OCI-LY1 (cell line): ENCODE data around the gene TUBB3.

Experiments
- H2AFZ ChIP-seq: fragments of 200-600 bp; sonication (generic), shearing (Covaris generic); 2 replicates; pipeline ENCODE4 v1.6.0; 2014; ENCODE audit warnings: antibody characterized with exemption, mild to moderate bottlenecking, low read length
- H3F3A ChIP-seq: fragments of 200-600 bp; sonication (generic), shearing (Covaris generic); 2 replicates; pipeline ENCODE4 v1.6.0; 2014; ENCODE audit warnings: mild to moderate bottlenecking, antibody characterized with exemption, low read length, moderate library complexity; ENCODE audit not compliant: insufficient read depth
- H3K27ac ChIP-seq: fragments of 200-600 bp; sonication (generic); 2 replicates; pipeline ENCODE4 v1.5.1; 2014; ENCODE audit warnings: low read length, mixed run types, mild to moderate bottlenecking, low read depth; ENCODE audit not compliant: poor library complexity, severe bottlenecking
- H3K27me3 ChIP-seq: fragments of 200-600 bp; sonication (generic); 2 replicates; pipeline ENCODE4 v1.6.0; 2014; ENCODE audit warnings: antibody characterized with exemption, mild to moderate bottlenecking, low read length, moderate library complexity; ENCODE audit not compliant: insufficient read depth
- H3K36me3 ChIP-seq: fragments of 200-600 bp; sonication (generic); 2 replicates; pipeline ENCODE4 v1.6.1; 2014; ENCODE audit warnings: mild to moderate bottlenecking, antibody characterized with exemption, low read length, moderate library complexity, mixed read lengths; ENCODE audit not compliant: insufficient read depth
- H3K4me1 ChIP-seq: fragments of 200-600 bp; sonication (generic); 2 replicates; pipeline ENCODE4 v1.5.1; 2014; ENCODE audit warnings: mild to moderate bottlenecking, low read length, moderate library complexity; ENCODE audit not compliant: insufficient read depth, severe bottlenecking
- H3K4me2 ChIP-seq: fragments of 200-600 bp; sonication (generic), shearing (Covaris generic); 2 replicates; pipeline ENCODE4 v1.6.1; 2014; ENCODE audit warnings: low read length
- H3K4me3 ChIP-seq: fragments of 200-600 bp; sonication (generic); 2 replicates; pipeline ENCODE4 v1.5.1; 2014; ENCODE audit warnings: low read length, low read depth, mild to moderate bottlenecking, mixed read lengths; ENCODE audit not compliant: poor library complexity, severe bottlenecking
- H3K79me2 ChIP-seq: fragments of 200-600 bp; shearing (Covaris generic); 2 replicates; pipeline ENCODE4 v1.6.1; 2016; ENCODE audit warnings: mixed run types, low read length, mixed read lengths; ENCODE audit not compliant: insufficient read depth
- H3K9ac ChIP-seq: fragments of 200-600 bp; sonication (generic), shearing (Covaris generic); 2 replicates; pipeline ENCODE4 v1.6.1; 2014; ENCODE audit warnings: mild to moderate bottlenecking, low read length, mixed read lengths
- H3K9me2 ChIP-seq: fragments of 200-600 bp; sonication (generic), shearing (Covaris generic); 2 replicates; pipeline ENCODE4 v1.6.1; 2014; ENCODE audit warnings: low read depth, mild to moderate bottlenecking, low read length, mixed read lengths
- H3K9me3 ChIP-seq: fragments of 200-600 bp; shearing (Covaris generic); 2 replicates; pipeline ENCODE4 v1.6.1; 2014; ENCODE audit warnings: low read length, mixed read lengths
- H4K20me1 ChIP-seq: fragments of 200-600 bp; sonication (generic), shearing (Covaris generic); 2 replicates; pipeline ENCODE4 v1.6.0; 2016; ENCODE audit warnings: mild to moderate bottlenecking, low read length; ENCODE audit not compliant: insufficient read depth
- EZH2 ChIP-seq: fragments of 200-600 bp; sonication (generic), shearing (Covaris generic); IDR thresholded peaks from 2 replicates; pipeline ENCODE4 v1.8.0; 2017; ENCODE audit warnings: borderline replicate concordance, mixed run types, mild to moderate bottlenecking, antibody characterized with exemption, low read length, moderate library complexity, mixed read lengths
- TF ChIP-seq, protein P1 (sequence below): fragments of 200-600 bp; sonication (generic), shearing (Covaris generic); IDR thresholded peaks from 2 replicates; pipeline ENCODE4 v1.5.1; 2017; ENCODE audit warnings: mild to moderate bottlenecking, antibody characterized with exemption, low read length, moderate library complexity, mixed read lengths

The TUBB3 gene

GRCh38 chr16:89880477-89881367 is 42.4 kb upstream of the TUBB3 start:
- peaks cover 24% of the 10 kb centered on the region for H3K79me2 ChIP-seq
- no peak overlapping the region for H3K9ac ChIP-seq
- no peaks in the 10 kb centered on the region for H3K9me2 ChIP-seq
- no peaks in the 10 kb centered on the region for H4K20me1 ChIP-seq
- no peak overlapping the region for H2AFZ ChIP-seq
- TF ChIP-seq, protein P1, sequence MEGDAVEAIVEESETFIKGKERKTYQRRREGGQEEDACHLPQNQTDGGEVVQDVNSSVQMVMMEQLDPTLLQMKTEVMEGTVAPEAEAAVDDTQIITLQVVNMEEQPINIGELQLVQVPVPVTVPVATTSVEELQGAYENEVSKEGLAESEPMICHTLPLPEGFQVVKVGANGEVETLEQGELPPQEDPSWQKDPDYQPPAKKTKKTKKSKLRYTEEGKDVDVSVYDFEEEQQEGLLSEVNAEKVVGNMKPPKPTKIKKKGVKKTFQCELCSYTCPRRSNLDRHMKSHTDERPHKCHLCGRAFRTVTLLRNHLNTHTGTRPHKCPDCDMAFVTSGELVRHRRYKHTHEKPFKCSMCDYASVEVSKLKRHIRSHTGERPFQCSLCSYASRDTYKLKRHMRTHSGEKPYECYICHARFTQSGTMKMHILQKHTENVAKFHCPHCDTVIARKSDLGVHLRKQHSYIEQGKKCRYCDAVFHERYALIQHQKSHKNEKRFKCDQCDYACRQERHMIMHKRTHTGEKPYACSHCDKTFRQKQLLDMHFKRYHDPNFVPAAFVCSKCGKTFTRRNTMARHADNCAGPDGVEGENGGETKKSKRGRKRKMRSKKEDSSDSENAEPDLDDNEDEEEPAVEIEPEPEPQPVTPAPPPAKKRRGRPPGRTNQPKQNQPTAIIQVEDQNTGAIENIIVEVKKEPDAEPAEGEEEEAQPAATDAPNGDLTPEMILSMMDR = no peak
- TF ChIP-seq EZH2 = no peak
- no peaks in the 10 kb centered on the region for H3K4me1 ChIP-seq
- no peaks in the 10 kb centered on the region for H3F3A ChIP-seq
- H3K27me3 ChIP-seq = no peaks in the 10 kb centered on the region
- H3K4me2 ChIP-seq = no peak overlapping the region
- H3K36me3 ChIP-seq = peaks cover 92% of the 10 kb centered on the region
- H3K4me3 ChIP-seq = no peak overlapping the region
- peaks cover 3% of the 10 kb centered on the region; the same call in 1 of the 2 replicates for H3K9me3 ChIP-seq
- H3K27ac ChIP-seq = no peak overlapping the region

- H3K9ac ChIP-seq = no peak overlapping the region
Measured at GRCh38 chr16:89881368-89881730, 41.8 kb upstream of the TUBB3 start.

GRCh38 chr16:89883346-89884040 is 39.6 kb upstream of the TUBB3 start:
- no peak overlapping the region for H2AFZ ChIP-seq
- H3K9ac ChIP-seq = no peak overlapping the region
- peaks cover 5% of the 10 kb centered on the region; the same call in 1 of the 2 replicates for H3K79me2 ChIP-seq
- no peaks in the 10 kb centered on the region for H3F3A ChIP-seq
- H3K9me3 ChIP-seq = no peaks in the 10 kb centered on the region
- no peaks in the 10 kb centered on the region for H3K4me1 ChIP-seq
- H3K27me3 ChIP-seq = no peaks in the 10 kb centered on the region
- H3K4me2 ChIP-seq = no peak overlapping the region
- H3K27ac ChIP-seq = no peak overlapping the region
- no peaks in the 10 kb centered on the region for H4K20me1 ChIP-seq
- H3K9me2 ChIP-seq = no peaks in the 10 kb centered on the region
- TF ChIP-seq, protein P1 = no peak
- no peak for TF ChIP-seq EZH2
- H3K4me3 ChIP-seq = no peak overlapping the region
- peaks cover 88% of the 10 kb centered on the region for H3K36me3 ChIP-seq

More at GRCh38 chr16:89881368-89881730, 41.8 kb upstream of the TUBB3 start:
- no peaks in the 10 kb centered on the region for H3K9me2 ChIP-seq
- no peak overlapping the region for H3K4me2 ChIP-seq
- TF ChIP-seq EZH2 = no peak
- TF ChIP-seq, protein P1 = no peak
- no peaks in the 10 kb centered on the region for H3K9me3 ChIP-seq
- peaks cover 18% of the 10 kb centered on the region for H3K79me2 ChIP-seq
- no peaks in the 10 kb centered on the region for H3K4me1 ChIP-seq
- no peaks in the 10 kb centered on the region for H3K27me3 ChIP-seq
- no peak overlapping the region for H3K27ac ChIP-seq
- no peaks in the 10 kb centered on the region for H3F3A ChIP-seq
- H3K36me3 ChIP-seq = peaks cover 88% of the 10 kb centered on the region
- H3K4me3 ChIP-seq = no peak overlapping the region
- H2AFZ ChIP-seq = no peak overlapping the region
- H4K20me1 ChIP-seq = no peaks in the 10 kb centered on the region
